GM23338 (cell line): ENCODE measurements around the gene RAB3GAP1. TPM values are rescaled to one million over a fixed set of nuclear protein-coding genes. Genes with fewer than 3 reads are reported as not detected.

Source experiments
- ATAC-seq: fragments of 200-7000 bp; cut with Tn5 transposase; 3 replicates; pipeline ENCODE4 v1.9.1; 2020
- DNase-seq: peaks from one replicate; pipeline ENCODE4 v3.0.0-alpha.2; 2015; ENCODE audit warnings: low spot score
- H2AFZ ChIP-seq: fragments of 200-600 bp; sonication (generic); 2 replicates; pipeline ENCODE4 v1.8.0; 2016; ENCODE audit warnings: antibody characterized with exemption, mild to moderate bottlenecking, moderate library complexity
- H3F3A ChIP-seq: fragments of 200-600 bp; sonication (generic); replicated peaks from 2 replicates; pipeline ENCODE4 v1.8.0; 2017; ENCODE audit warnings: antibody characterized with exemption, mixed run types, low read depth
- H3K27ac ChIP-seq: fragments of 200-600 bp; sonication (generic); 2 replicates; pipeline ENCODE4 v1.6.1; 2016; ENCODE audit warnings: low read depth
- H3K27me3 ChIP-seq: fragments of 200-600 bp; sonication (generic); 2 replicates; pipeline ENCODE4 v1.8.0; 2016; ENCODE audit warnings: mild to moderate bottlenecking, mixed run types, moderate library complexity; ENCODE audit not compliant: insufficient read depth
- H3K36me3 ChIP-seq: fragments of 200-600 bp; sonication (generic); 2 replicates; pipeline ENCODE4 v1.8.0; 2016; ENCODE audit warnings: mild to moderate bottlenecking; ENCODE audit not compliant: insufficient read depth
- H3K4me1 ChIP-seq: fragments of 200-600 bp; sonication (generic); 2 replicates; pipeline ENCODE4 v1.8.0; 2016; ENCODE audit warnings: mild to moderate bottlenecking, moderate library complexity; ENCODE audit not compliant: insufficient read depth
- H3K4me2 ChIP-seq: fragments of 200-600 bp; sonication (generic); 2 replicates; pipeline ENCODE4 v1.7.1; 2017; ENCODE audit warnings: mixed run types
- H3K4me3 ChIP-seq: fragments of 200-600 bp; sonication (generic); 2 replicates; pipeline ENCODE4 v1.6.1; 2016; ENCODE audit warnings: mixed run types
- H3K79me2 ChIP-seq: fragments of 200-600 bp; sonication (generic); replicated peaks from 2 replicates; pipeline ENCODE4 v1.8.0; 2017; ENCODE audit warnings: mild to moderate bottlenecking; ENCODE audit not compliant: insufficient read depth
- H3K9me2 ChIP-seq: fragments of 200-600 bp; sonication (generic); 2 replicates; pipeline ENCODE4 v1.8.0; 2017; ENCODE audit not compliant: insufficient read depth
- H4K20me1 ChIP-seq: fragments of 200-600 bp; sonication (generic); replicated peaks from 2 replicates; pipeline ENCODE4 v1.8.0; 2017; ENCODE audit warnings: mild to moderate bottlenecking; ENCODE audit not compliant: insufficient read depth
- H3K27ac Mint-ChIP-seq: 2 replicates; pipeline ENCODE4 v1.8.0; 2020; ENCODE audit warnings: inconsistent platforms, mild to moderate bottlenecking, moderate library complexity, mixed read lengths
- H3K27me3 Mint-ChIP-seq: 3 replicates; pipeline ENCODE4 v1.8.0; 2022; ENCODE audit warnings: low read depth, mild to moderate bottlenecking, moderate library complexity, mixed read lengths, inconsistent platforms; ENCODE audit not compliant: insufficient read depth, poor library complexity
- H3K36me3 Mint-ChIP-seq: 3 replicates; pipeline ENCODE4 v1.8.0; 2021; ENCODE audit warnings: low read depth, mild to moderate bottlenecking, inconsistent platforms, moderate library complexity, mixed read lengths
- H3K4me1 Mint-ChIP-seq: 3 replicates; pipeline ENCODE4 v1.8.0; 2020; ENCODE audit warnings: mild to moderate bottlenecking, inconsistent platforms, mixed read lengths
- H3K4me3 Mint-ChIP-seq: 3 replicates; pipeline ENCODE4 v1.8.0; 2021; ENCODE audit warnings: moderate library complexity, mild to moderate bottlenecking, inconsistent platforms, mixed read lengths
- H3K9me3 Mint-ChIP-seq: 3 replicates; pipeline ENCODE4 v1.8.0; 2020; ENCODE audit warnings: moderate library complexity, mild to moderate bottlenecking, inconsistent platforms, mixed read lengths
- CREB1 ChIP-seq: fragments of 250-450 bp; sonication (Bioruptor Pico); IDR thresholded peaks from 2 replicates; pipeline ENCODE4 v1.5.0; 2020; ENCODE audit warnings: low read depth, mild to moderate bottlenecking, moderate library complexity
- EZH2phosphoT487 ChIP-seq: fragments of 200-600 bp; sonication (generic); IDR thresholded peaks from one replicate; pipeline ENCODE4 v1.8.1; 2018; ENCODE audit warnings: antibody characterized with exemption; ENCODE audit not compliant: unreplicated experiment
- JUNB ChIP-seq: IDR thresholded peaks from one replicate; pipeline ENCODE4 v1.6.1; 2016; ENCODE audit warnings: antibody characterized with exemption; ENCODE audit not compliant: unreplicated experiment
- NANOG ChIP-seq: IDR thresholded peaks from 2 replicates; pipeline ENCODE4 v1.6.1; 2016; ENCODE audit warnings: antibody characterized with exemption, borderline replicate concordance
- POLR2AphosphoS5 ChIP-seq: IDR thresholded peaks from 2 replicates; pipeline ENCODE4 v1.6.1; 2016; ENCODE audit warnings: antibody characterized with exemption, low read depth
- STAT1 ChIP-seq: IDR thresholded peaks from one replicate; pipeline ENCODE4 v1.6.1; 2016; ENCODE audit warnings: antibody characterized with exemption; ENCODE audit not compliant: unreplicated experiment
- ZNF331 ChIP-seq: fragments of 250-450 bp; sonication (Bioruptor Pico); IDR thresholded peaks from 2 replicates; pipeline ENCODE4 v1.5.0; 2020; ENCODE audit warnings: low read depth, mild to moderate bottlenecking, moderate library complexity
- polyA plus RNA-seq: library from polyadenylated mRNA; unstranded; fragments of >200 nt; fragmentation: Nextera tagmentation; extraction: Ambion mirVana; gene quantifications from 2 replicates; pipeline ENCODE4 v1.2.1, GENCODE V29; 2016
- total RNA-seq: library from RNA; depleted of rRNA; stranded (reverse); fragments of >200 nt; shearing (Covaris generic); gene quantifications from 2 replicates; pipeline ENCODE4 v1.2.3, GENCODE V29; 2014
- TF ChIP-seq, protein P1 (sequence below): fragments of 250-450 bp; sonication (Bioruptor Pico); IDR thresholded peaks from 2 replicates; pipeline ENCODE4 v1.5.0; 2020; ENCODE audit warnings: mild to moderate bottlenecking, moderate library complexity
- TF ChIP-seq, protein P2 (sequence below), 2 experiments: fragments of 200-600 bp in 1 of 2; sonication (generic) in 1 of 2; conservative IDR thresholded peaks; 2 replicates each; pipeline versions ENCODE4 v1.5.1 to v1.6.1; 2016 to 2017; ENCODE audit warnings: antibody characterized with exemption in 2 of 2, low read depth in 2 of 2, mild to moderate bottlenecking in 2 of 2, moderate library complexity in 1 of 2
- TF ChIP-seq, protein P3 (sequence below): IDR thresholded peaks from 2 replicates; pipeline ENCODE4 v1.6.1; 2016; ENCODE audit warnings: antibody characterized with exemption
- TF ChIP-seq, protein P4 (sequence below): IDR thresholded peaks from one replicate; pipeline ENCODE4 v1.6.1; 2018; ENCODE audit warnings: antibody characterized with exemption; ENCODE audit not compliant: unreplicated experiment

RAB3GAP1 gene
- total and polyA plus RNA-seq, 2 experiments from 2014 or later = 22.5 to 40.4 TPM

DNA sequence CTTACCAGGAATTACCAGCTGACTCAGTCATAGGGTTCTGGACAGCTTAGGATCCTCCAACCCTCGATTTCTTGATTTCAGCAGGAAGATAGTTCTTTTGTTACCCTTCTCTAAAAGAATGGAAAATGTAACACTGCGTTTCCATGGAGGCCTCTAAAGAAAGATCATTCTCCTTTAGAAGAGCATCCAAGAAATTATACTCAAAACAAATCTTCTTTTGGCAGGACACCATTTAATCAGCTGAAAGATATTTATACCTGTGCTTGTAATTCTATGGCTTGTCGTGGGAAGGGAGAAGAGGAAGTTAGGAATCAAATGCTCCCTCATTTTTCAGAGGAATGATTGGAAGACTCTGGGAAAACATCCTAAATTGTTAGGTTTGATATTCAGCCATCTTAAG, 130.5 kb downstream of the RAB3GAP1 start (continued):
- TF ChIP-seq, protein P1, sequence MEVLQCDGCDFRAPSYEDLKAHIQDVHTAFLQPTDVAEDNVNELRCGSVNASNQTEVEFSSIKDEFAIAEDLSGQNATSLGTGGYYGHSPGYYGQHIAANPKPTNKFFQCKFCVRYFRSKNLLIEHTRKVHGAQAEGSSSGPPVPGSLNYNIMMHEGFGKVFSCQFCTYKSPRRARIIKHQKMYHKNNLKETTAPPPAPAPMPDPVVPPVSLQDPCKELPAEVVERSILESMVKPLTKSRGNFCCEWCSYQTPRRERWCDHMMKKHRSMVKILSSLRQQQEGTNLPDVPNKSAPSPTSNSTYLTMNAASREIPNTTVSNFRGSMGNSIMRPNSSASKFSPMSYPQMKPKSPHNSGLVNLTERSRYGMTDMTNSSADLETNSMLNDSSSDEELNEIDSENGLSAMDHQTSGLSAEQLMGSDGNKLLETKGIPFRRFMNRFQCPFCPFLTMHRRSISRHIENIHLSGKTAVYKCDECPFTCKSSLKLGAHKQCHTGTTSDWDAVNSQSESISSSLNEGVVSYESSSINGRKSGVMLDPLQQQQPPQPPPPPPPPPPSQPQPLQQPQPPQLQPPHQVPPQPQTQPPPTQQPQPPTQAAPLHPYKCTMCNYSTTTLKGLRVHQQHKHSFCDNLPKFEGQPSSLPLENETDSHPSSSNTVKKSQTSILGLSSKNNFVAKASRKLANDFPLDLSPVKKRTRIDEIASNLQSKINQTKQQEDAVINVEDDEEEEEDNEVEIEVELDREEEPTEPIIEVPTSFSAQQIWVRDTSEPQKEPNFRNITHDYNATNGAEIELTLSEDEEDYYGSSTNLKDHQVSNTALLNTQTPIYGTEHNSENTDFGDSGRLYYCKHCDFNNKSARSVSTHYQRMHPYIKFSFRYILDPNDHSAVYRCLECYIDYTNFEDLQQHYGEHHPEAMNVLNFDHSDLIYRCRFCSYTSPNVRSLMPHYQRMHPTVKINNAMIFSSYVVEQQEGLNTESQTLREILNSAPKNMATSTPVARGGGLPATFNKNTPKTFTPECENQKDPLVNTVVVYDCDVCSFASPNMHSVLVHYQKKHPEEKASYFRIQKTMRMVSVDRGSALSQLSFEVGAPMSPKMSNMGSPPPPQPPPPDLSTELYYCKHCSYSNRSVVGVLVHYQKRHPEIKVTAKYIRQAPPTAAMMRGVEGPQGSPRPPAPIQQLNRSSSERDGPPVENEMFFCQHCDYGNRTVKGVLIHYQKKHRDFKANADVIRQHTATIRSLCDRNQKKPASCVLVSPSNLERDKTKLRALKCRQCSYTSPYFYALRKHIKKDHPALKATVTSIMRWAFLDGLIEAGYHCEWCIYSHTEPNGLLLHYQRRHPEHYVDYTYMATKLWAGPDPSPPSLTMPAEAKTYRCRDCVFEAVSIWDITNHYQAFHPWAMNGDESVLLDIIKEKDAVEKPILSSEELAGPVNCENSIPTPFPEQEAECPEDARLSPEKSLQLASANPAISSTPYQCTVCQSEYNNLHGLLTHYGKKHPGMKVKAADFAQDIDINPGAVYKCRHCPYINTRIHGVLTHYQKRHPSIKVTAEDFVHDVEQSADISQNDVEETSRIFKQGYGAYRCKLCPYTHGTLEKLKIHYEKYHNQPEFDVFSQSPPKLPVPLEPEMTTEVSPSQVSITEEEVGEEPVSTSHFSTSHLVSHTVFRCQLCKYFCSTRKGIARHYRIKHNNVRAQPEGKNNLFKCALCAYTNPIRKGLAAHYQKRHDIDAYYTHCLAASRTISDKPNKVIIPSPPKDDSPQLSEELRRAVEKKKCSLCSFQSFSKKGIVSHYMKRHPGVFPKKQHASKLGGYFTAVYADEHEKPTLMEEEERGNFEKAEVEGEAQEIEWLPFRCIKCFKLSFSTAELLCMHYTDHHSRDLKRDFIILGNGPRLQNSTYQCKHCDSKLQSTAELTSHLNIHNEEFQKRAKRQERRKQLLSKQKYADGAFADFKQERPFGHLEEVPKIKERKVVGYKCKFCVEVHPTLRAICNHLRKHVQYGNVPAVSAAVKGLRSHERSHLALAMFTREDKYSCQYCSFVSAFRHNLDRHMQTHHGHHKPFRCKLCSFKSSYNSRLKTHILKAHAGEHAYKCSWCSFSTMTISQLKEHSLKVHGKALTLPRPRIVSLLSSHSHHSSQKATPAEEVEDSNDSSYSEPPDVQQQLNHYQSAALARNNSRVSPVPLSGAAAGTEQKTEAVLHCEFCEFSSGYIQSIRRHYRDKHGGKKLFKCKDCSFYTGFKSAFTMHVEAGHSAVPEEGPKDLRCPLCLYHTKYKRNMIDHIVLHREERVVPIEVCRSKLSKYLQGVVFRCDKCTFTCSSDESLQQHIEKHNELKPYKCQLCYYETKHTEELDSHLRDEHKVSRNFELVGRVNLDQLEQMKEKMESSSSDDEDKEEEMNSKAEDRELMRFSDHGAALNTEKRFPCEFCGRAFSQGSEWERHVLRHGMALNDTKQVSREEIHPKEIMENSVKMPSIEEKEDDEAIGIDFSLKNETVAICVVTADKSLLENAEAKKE (CRISPR knock-in tag) = no peak

DNA sequence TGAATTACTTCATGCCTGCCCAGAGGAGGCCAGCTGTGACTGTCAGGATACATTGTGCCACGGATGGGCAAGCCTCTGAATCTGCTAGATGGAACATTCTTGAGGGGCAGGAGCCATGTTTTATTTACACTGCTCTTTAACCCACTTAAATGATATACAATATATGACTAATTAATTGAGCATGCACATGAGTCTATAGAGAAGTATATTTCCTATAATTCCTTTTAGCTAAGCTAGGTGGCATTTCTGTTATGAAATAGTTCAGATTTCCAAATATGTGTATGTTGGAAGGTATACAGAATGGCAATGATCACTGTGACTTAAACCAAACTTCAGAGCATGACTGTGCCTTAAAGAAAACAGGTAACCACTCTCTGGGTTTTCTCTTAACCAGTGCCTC, 131.7 kb downstream of the RAB3GAP1 start:
- H3K4me3 Mint-ChIP-seq = no peak overlapping the region
- H3K27me3 Mint-ChIP-seq = no peaks in the 10 kb centered on the region
- Histone ChIP-seq H3K4me3 (no peak overlapping the region), H3K4me1 (no peaks in the 10 kb centered on the region; the same call in 1 of the 2 replicates), H3K36me3 (no peaks in the 10 kb centered on the region), H3K27ac (no peak overlapping the region), H3K9me2 (no peaks in the 10 kb centered on the region), H2AFZ (no peak overlapping the region), H4K20me1 (no peaks in the 10 kb centered on the region), H3K27me3 (no peaks in the 10 kb centered on the region), H3F3A (no peaks in the 10 kb centered on the region), H3K79me2 (no peaks in the 10 kb centered on the region), H3K4me2 (no peak overlapping the region)
- DNase-seq (no peak), ATAC-seq (no peak)
- H3K27ac Mint-ChIP-seq = no peak overlapping the region
- H3K9me3 Mint-ChIP-seq = peaks cover 3% of the 10 kb centered on the region; the same call in 2 of the 3 replicates
- H3K4me1 Mint-ChIP-seq = peaks cover 13% of the 10 kb centered on the region
- peaks cover 1% of the 10 kb centered on the region; the same call in 2 of the 3 replicates for H3K36me3 Mint-ChIP-seq
- TF ChIP-seq NANOG (no peak), POLR2AphosphoS5 (no peak), CREB1 (CRISPR knock-in tag) (no peak), ZNF331 (no peak), EZH2phosphoT487 (no peak), STAT1 (no peak), JUNB (no peak)
- TF ChIP-seq, protein P2, sequence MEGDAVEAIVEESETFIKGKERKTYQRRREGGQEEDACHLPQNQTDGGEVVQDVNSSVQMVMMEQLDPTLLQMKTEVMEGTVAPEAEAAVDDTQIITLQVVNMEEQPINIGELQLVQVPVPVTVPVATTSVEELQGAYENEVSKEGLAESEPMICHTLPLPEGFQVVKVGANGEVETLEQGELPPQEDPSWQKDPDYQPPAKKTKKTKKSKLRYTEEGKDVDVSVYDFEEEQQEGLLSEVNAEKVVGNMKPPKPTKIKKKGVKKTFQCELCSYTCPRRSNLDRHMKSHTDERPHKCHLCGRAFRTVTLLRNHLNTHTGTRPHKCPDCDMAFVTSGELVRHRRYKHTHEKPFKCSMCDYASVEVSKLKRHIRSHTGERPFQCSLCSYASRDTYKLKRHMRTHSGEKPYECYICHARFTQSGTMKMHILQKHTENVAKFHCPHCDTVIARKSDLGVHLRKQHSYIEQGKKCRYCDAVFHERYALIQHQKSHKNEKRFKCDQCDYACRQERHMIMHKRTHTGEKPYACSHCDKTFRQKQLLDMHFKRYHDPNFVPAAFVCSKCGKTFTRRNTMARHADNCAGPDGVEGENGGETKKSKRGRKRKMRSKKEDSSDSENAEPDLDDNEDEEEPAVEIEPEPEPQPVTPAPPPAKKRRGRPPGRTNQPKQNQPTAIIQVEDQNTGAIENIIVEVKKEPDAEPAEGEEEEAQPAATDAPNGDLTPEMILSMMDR (conservative IDR thresholded peaks at IDR 0.05; ENCODE audit: low read depth in 2 of 2) = no peak
- TF ChIP-seq, protein P3, sequence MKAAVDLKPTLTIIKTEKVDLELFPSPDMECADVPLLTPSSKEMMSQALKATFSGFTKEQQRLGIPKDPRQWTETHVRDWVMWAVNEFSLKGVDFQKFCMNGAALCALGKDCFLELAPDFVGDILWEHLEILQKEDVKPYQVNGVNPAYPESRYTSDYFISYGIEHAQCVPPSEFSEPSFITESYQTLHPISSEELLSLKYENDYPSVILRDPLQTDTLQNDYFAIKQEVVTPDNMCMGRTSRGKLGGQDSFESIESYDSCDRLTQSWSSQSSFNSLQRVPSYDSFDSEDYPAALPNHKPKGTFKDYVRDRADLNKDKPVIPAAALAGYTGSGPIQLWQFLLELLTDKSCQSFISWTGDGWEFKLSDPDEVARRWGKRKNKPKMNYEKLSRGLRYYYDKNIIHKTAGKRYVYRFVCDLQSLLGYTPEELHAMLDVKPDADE = no peak
- TF ChIP-seq, protein P4, sequence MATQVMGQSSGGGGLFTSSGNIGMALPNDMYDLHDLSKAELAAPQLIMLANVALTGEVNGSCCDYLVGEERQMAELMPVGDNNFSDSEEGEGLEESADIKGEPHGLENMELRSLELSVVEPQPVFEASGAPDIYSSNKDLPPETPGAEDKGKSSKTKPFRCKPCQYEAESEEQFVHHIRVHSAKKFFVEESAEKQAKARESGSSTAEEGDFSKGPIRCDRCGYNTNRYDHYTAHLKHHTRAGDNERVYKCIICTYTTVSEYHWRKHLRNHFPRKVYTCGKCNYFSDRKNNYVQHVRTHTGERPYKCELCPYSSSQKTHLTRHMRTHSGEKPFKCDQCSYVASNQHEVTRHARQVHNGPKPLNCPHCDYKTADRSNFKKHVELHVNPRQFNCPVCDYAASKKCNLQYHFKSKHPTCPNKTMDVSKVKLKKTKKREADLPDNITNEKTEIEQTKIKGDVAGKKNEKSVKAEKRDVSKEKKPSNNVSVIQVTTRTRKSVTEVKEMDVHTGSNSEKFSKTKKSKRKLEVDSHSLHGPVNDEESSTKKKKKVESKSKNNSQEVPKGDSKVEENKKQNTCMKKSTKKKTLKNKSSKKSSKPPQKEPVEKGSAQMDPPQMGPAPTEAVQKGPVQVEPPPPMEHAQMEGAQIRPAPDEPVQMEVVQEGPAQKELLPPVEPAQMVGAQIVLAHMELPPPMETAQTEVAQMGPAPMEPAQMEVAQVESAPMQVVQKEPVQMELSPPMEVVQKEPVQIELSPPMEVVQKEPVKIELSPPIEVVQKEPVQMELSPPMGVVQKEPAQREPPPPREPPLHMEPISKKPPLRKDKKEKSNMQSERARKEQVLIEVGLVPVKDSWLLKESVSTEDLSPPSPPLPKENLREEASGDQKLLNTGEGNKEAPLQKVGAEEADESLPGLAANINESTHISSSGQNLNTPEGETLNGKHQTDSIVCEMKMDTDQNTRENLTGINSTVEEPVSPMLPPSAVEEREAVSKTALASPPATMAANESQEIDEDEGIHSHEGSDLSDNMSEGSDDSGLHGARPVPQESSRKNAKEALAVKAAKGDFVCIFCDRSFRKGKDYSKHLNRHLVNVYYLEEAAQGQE = no peak
